ENCODE measurements around the gene SLC7A8.
"Not testable (repeated sequence)": the region's sequence is repeated elsewhere in the genome, so short reads cannot be mapped to it uniquely, and the experiment has no call there.

SLC7A8 gene

DNA sequence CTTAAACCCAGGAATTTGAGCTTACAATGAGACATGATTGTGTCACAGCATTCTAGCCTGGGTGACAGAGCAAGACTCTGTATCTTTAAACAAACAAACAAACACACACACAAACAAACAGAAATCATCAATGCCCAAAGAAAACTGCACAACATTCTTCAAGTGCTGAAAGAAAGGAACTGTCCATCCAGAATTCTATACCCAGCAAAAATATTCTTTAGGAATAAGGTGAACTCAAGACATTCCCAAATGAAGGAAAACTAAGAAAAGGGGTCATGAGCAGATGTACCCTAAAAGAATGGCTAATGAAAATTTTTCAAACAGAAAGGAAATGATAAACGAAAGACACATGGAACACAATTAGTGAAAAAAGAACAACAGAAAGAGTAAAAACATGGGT, 32.0 kb upstream of the SLC7A8 start:
- DNase-seq (ENCODE audit: extremely low read depth, low read depth): no peak
- no peak overlapping the region for H3K4me3 ChIP-seq (replicated peaks; ENCODE audit: low read depth, low read length)
- TF ChIP-seq CTCF (IDR thresholded peaks at IDR 0.05; ENCODE audit: low read depth, low read length, missing control alignments): no peak

GRCh38 chr14:23209651-23210423, 26.4 kb upstream of the SLC7A8 start:
- TF ChIP-seq CTCF (IDR thresholded peaks at IDR 0.05; ENCODE audit: low read depth, low read length, missing control alignments): no peak
- DNase-seq (ENCODE audit: extremely low read depth, low read depth): no peak
- no peak overlapping the region for H3K4me3 ChIP-seq (replicated peaks; ENCODE audit: low read depth, low read length)

- DNase-seq (ENCODE audit: extremely low read depth, low read depth): no peak
- no peak overlapping the region for H3K4me3 ChIP-seq (replicated peaks; ENCODE audit: low read depth, low read length)
- no peak for TF ChIP-seq CTCF (IDR thresholded peaks at IDR 0.05; ENCODE audit: low read depth, low read length, missing control alignments)
Observed at GRCh38 chr14:23208324-23208723, 24.9 kb upstream of the SLC7A8 start.

- TF ChIP-seq CTCF (IDR thresholded peaks at IDR 0.05; ENCODE audit: low read depth, low read length, missing control alignments): no peak
- no peak for DNase-seq (ENCODE audit: extremely low read depth, low read depth)
- no peak overlapping the region for H3K4me3 ChIP-seq (replicated peaks; ENCODE audit: low read depth, low read length)
Observed at GRCh38 chr14:23207146-23207540, 23.7 kb upstream of the SLC7A8 start.

DNA sequence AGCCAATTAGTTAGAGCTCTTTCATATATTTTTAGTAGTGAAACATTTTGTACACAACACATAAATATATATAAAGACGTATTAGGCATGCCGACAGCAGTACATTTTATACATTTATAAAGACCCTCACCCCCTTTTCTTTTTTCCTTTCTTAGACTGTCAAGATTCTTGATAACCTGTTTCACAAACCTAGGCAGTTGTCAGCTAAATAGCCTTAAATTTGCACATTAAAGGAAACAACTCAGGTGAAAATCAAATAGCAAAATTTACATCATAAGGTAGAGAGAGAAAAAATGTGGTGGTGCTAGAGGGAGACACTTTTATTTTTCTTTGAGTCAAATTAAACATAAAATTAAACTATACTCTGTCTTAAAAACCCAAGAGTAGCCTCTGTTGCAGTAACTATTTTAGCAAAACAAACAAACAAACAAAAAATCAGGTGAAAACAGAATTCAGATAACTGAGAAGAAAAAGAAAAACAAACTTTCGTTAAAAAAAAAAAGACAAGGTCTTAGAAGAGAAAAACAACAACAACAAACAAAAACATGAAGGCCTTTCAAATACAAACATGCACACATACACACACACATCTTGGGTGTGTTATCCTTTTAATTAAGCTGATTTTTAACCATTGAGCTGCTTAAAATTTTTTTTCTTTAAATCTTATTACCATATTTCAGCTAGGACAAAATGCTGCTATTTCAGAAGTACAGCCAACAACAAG, 23.1 kb upstream of the SLC7A8 start:
- no peak for TF ChIP-seq CTCF (IDR thresholded peaks at IDR 0.05; ENCODE audit: low read depth, low read length, missing control alignments)
- DNase-seq (ENCODE audit: extremely low read depth, low read depth): no peak
- H3K4me3 ChIP-seq (replicated peaks; ENCODE audit: low read depth, low read length): no peak overlapping the region

DNA sequence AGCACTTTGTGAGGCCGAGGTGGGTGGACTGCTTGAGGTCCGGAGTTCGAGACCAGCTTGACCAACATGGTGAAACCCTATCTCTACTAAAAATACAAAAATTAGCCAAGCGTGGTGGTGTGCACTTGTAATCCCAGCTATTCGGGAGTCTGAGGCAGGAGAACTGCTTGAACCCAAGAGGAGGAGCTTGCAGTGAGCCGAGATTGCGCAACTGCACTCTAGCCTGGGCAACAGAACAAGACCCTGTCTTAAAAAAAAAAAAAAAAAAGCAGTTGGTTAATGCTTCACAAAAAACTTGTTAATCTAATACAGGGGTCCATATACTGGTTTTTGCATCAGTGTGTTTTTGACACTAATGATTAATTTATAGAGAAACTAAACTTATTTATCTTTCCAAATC, 18.5 kb upstream of the SLC7A8 start:
- TF ChIP-seq CTCF (IDR thresholded peaks at IDR 0.05; ENCODE audit: low read depth, low read length, missing control alignments): no peak
- no peak overlapping the region for H3K4me3 ChIP-seq (replicated peaks; ENCODE audit: low read depth, low read length)
- DNase-seq (ENCODE audit: extremely low read depth, low read depth): no peak

GRCh38 chr14:23199141-23199540, 15.7 kb upstream of the SLC7A8 start:
- not testable (repeated sequence) for H3K4me3 ChIP-seq (replicated peaks; ENCODE audit: low read depth, low read length); DNase-seq (ENCODE audit: extremely low read depth, low read depth)

GRCh38 chr14:23196487-23196886, 13.0 kb upstream of the SLC7A8 start:
- DNase-seq (ENCODE audit: extremely low read depth, low read depth); H3K4me3 ChIP-seq (replicated peaks; ENCODE audit: low read depth, low read length): not testable (repeated sequence)
